ENCODE measurements around the gene EEF1AKMT3.
A peak's percentile ranks its signal among the peaks of the same experiment; 100 is the strongest.

The EEF1AKMT3 gene

GRCh38 chr12:57782608-57783465 is 10.4 kb downstream of the EEF1AKMT3 start, which contains the start of gene TSFM:
Gene TSFM, plus strand, starts transcription at chr12:57782787. Its CDS starts 15 bp downstream, at chr12:57782802.
- peak; percentile 95 for DNase-seq (ENCODE audit: low read depth)

DNA sequence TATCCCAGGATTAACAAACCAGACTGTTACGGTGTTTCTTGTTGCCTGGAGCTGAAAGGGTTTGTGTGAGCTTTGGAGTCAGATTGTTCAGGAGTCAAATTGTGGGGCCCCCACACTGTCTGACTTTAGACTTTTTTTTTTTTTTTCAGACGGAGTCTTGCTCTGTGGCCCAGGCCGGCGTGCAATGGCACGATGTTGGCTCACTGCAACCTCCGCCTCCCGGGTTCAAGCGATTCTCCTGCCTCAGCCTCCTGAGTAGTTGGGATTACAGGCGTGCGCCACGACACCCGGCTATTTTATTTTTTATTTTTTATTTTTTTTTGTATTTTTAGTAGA is 11.0 kb downstream of the EEF1AKMT3 start:
- DNase-seq (ENCODE audit: low read depth) = no peak

GRCh38 chr12:57783861-57784260 is 11.4 kb downstream of the EEF1AKMT3 start:
- no peak for DNase-seq (ENCODE audit: low read depth)

DNA sequence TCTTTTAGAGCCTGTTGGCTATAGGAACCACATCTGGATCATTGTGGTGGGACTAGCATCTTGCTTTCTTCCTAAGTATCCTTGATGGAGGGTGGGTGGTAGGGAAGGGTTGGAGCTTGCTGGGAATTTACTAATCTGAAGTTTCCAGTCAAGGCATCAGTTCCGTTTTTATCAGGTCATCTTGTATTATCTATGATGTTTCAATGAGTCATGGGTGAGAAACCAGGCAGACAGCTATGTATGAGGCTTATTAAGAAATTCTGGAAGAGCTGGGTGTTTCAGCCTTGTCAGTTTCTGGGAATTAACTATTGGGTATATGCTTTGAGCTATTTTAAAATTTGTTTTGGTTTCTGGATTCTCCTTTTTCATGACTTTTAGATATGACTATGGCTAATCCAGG is 21.5 kb downstream of the EEF1AKMT3 start:
- no peak for DNase-seq (ENCODE audit: low read depth)

DNA sequence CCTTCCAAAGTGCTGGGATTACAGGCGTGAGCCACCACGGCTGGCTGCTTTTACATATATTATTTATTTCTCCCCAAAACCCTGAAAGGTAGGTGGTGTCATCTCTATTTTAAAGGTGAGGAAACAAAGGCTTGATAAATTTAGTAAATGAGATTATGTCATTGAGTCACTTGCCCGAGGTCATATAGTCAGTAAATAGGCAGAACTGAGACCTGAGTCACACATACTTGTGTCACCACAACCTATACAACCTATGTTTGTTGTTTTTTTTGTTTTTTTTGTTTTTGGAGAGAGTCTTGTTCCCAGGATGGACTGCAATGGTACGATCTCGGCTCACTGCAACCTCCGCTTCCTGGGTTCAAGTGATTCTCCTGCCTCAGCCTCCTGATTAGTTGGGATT is 22.9 kb downstream of the EEF1AKMT3 start:
- DNase-seq (ENCODE audit: low read depth) = no peak

DNA sequence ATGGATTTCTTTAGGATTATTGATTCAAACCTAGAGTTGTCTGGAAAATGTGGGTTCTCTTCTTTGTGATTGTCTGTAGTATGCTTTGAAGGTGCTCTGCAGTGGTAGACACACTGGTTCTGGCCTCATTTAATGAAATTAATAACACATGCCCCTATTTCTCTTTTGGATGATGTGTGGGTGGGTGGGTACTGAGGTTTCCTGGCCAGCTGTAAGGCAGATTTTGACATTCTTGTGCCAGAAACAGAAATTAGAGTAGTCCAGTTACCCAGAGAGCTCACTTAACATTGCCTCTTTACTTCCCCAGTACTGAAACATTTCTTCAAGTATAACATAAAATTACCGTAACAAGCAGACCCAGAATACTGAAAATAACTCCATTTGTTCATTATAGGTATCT is 24.6 kb downstream of the EEF1AKMT3 start:
- DNase-seq (ENCODE audit: low read depth) = no peak

- no peak for DNase-seq (ENCODE audit: low read depth)
Measured at GRCh38 chr12:57797933-57798332, 25.5 kb downstream of the EEF1AKMT3 start.

- no peak for DNase-seq (ENCODE audit: low read depth)
Measured at GRCh38 chr12:57800965-57801364, 28.6 kb downstream of the EEF1AKMT3 start.

DNA sequence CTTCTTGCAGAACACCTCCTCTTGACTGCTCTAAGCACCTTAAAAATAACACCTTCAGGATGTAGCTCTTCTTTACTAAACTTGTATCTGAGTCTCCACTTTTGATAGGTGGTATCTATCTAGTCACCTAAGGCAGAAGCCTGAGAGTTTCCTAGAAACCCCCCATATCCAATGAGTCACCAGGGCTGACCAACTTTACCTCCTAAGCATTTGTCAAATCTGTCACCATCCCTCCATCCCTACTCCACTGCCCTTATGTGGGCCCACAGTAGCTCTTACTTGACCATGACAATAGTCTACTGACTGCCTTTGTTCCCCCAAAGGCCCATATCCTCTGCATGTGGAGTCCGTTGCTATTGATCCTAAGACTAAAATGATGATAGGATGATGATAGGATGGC is 30.2 kb downstream of the EEF1AKMT3 start:
- DNase-seq (ENCODE audit: low read depth) = no peak

- DNase-seq (ENCODE audit: low read depth) = peak; percentile 6
Measured at GRCh38 chr12:57803319-57803893, 31.0 kb downstream of the EEF1AKMT3 start.

DNA sequence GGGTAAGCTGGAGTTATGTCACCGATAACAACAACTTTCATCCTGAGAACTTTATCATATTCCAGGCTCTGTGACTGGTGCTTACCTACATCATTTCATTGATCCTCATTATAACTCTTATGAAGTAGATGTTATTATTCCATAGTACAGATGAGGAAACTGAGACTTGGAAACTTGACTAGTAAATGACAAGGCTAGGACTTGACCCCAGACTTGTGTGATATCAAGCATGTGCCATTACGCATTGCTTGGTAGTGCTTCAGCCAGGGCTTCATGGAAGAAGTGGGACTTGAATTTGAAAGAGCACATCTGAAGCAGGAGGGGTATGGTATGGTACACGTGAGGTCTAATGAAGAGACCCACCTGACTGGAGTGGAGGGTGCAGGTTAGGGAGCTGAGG is 34.3 kb downstream of the EEF1AKMT3 start:
- DNase-seq (ENCODE audit: low read depth) = no peak

DNA sequence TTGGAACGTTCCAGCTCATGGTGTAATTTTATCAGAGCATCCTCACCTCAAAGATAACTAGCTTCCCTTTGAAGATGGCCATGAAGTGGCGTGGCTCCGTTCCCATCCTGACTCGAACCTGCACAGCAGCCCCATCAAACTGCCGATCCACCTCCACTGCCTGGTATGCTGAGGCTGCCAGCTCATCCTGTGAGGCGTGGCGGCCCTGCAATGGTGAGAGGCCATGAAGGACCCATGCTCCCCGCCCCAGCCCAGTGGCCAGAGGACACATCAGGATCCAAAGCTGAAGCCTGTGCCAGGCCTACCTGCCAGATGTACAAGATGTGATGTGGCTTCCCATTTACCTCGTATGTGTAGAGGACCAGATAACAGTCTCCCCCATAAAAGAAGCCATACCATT is 34.9 kb downstream of the EEF1AKMT3 start:
- DNase-seq (ENCODE audit: low read depth) = no peak

DNA sequence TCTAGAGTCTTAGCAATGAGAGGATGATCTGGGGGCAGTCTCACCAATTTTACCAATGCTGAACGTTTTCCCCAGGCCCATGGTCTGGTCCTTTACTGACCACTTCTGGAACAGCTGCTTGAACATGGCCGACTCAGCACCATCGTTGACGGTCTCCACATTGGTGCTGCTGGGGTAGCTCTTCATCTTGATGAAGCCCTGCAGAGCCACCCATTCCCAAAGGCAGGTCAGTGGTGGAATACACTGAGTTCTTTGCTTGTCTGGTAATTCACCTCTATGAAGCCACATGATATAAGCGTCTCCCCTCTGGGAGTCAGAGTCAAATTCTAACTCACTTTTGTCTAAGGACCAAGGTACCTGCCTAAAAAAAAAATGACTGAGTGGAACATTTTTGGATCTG is 35.9 kb downstream of the EEF1AKMT3 start:
- DNase-seq (ENCODE audit: low read depth) = no peak

DNA sequence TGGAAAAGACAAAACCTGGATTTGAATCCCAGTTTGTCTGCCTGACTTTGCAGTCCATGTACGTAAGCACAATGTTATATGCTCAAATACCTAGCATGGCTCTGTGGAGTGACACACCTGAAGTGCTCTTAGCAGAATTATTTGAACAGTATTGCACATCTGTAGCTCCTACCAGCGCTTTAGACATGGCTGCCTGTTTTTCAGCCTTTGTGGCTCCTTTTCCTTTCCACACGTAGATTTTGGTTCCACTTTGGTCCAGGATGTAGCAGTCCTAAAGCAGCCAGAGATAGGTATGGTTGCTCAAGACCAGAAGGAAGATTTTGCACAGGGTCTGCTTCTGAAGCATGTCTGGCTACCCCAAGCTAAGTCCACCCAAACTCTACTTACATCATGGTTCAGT is 37.0 kb downstream of the EEF1AKMT3 start:
- DNase-seq (ENCODE audit: low read depth) = no peak

DNA sequence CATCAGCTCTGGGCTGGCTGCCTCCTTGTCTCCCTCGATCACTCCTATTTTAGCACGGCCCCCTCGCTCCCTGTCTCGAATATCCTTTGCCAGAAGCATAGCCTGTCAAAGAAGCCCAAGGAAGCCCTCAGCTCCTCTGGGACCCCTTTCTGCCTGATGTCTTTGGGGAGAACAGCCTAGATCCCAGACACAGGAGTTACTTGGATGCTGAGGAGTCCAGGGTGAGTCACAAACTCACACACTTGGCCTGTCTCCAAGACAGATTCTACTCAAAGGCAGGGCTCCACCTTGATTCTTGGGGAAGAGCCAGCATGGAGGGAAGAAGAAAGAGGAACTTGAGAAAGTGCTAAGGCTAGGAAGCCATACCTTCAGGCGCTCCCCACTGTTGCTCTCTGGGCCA is 38.0 kb downstream of the EEF1AKMT3 start:
- no peak for DNase-seq (ENCODE audit: low read depth)

DNA sequence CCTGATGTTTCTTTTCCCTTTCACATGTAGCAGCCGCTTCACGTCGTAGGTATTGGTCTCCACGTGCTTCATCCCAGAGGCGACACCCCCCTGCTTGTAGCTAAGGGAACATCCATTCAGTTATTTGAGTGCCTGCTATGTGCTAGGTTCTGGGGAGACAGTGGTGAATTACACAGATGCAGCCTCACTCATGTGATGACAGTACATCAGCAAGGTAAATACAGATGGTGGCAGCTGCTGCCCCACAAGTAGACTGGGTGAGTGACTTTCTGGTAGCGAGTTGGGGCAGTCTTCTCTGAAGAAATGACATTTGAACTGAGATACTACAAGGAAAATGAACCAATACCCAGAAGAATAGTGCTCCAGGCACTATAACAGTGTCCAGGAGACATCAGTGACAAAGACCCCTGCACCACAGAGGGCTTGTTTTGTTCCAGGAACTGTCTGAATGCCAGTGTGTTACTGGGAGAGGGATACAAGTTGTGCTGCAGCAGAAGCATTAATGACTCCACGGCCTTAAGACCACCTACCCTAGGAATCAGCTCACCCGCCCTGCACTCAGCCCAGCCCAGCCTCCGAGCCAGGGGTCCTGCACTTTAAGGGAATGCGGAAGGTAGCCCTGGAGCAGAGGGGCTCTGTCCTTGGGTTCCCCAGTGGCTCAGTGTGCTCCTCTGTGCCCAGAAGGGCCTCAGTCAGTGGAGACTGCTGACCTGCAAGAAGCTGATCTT is 38.8 kb downstream of the EEF1AKMT3 start:
- DNase-seq (ENCODE audit: low read depth) = no peak

- no peak for DNase-seq (ENCODE audit: low read depth)
Measured at GRCh38 chr12:57813111-57813970, 40.9 kb downstream of the EEF1AKMT3 start.

- no peak for DNase-seq (ENCODE audit: low read depth)
Measured at GRCh38 chr12:57813971-57814772, 41.8 kb downstream of the EEF1AKMT3 start.

DNA sequence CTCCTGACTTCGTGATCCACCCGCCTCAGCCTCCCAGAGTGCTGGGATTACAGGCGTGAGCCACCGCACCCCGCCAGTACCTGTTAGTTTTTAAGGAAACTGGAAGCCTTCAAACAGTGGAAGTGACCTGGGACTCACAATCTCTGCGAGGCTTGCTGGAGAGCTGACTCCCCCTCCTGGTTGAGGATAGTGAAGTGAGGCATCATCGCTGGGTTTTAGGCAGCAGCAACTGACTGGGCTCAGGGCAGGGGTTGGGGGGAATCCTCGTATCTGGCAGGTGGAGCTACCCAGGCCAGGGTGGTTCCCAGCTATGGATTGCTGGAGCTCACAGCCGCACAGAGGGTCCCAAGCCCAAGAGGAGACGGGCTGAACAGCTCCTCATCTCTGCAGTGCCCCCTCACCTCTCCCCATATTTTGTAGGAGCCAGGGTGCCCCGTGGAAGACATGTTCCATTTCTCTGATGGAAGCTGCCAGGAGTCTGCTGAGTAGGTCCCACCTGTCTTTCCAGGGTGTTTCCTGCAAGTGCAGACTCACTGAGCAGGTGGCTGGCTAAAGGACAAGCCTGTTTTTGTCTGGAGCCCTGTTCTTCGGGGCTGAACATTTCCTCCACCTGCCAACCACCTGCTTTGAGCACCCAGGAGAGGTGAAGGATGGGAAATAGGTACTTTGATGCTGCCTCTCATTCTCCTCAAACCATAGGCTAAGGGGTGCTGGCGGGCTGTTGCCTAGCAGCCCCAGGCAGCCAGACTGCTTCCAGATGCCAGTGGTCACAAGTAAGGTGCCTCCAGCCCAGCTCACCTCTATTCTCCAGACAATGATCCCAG is 43.0 kb downstream of the EEF1AKMT3 start:
- DNase-seq (ENCODE audit: low read depth) = no peak
